ENCODE results near the gene MAP4.

The MAP4 gene

DNA sequence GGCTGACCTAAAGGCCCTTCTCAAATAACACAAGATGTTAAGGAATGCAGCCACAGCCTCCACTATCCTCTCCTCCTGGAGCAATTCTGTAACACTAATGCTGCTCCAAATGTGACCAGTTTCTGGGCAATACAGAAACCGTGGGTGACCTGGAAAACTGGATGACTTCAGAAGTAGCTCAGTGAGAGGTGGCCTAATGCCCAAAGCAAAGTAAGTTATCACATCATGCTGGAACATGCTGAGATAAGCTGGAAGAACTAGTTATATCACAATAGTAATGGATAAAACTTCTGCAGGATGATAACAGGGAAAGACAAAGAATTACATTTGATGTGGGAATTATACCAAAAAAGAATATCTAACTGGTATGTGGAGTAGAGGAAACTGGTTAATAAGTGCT, 141.3 kb downstream of the MAP4 start:
- Histone ChIP-seq H3K9ac (ENCODE audit: low read length) (no peak overlapping the region), H3K4me3 (ENCODE audit: low read depth in 1 of 2, low read length in 2 of 2) (no peak overlapping the region), H3K36me3 (ENCODE audit: insufficient read depth, low read length) (peaks cover 49% of the 10 kb centered on the region), H3K9me3 (ENCODE audit: low read length) (no peaks in the 10 kb centered on the region), H3K27me3 (ENCODE audit: control insufficient read depth in 1 of 2, insufficient read depth in 2 of 2, low read length in 2 of 2) (no peaks in the 10 kb centered on the region), H3K4me1 (ENCODE audit: insufficient read depth, low read length) (no peaks in the 10 kb centered on the region), H3K27ac (ENCODE audit: low read depth, low read length) (no peak overlapping the region)

DNA sequence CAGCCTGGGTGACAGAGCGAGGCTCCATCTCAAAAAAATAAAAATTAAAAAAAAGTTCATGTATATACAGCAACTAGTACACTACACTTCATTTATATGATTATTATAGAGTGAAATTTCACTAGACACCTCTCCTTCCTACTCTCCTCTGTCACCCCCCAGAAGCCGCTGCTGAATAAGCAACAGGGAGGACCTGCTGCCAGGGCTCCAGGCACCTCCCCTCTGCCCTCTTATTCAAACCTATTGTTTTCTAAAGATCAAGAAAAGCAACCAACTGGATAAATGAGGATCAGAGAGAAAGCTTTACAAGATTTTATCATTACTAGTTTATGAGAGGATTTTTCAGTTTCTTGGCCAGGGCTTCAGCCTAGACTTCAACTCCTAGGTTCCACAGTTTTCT, 141.8 kb downstream of the MAP4 start:
- H3K4me3 ChIP-seq (ENCODE audit: low read depth in 1 of 2, low read length in 2 of 2), result no peak overlapping the region
- no peaks in the 10 kb centered on the region for H3K4me1 ChIP-seq (ENCODE audit: insufficient read depth, low read length)
- H3K9ac ChIP-seq (ENCODE audit: low read length), result no peak overlapping the region
- H3K27ac ChIP-seq (ENCODE audit: low read depth, low read length), result no peak overlapping the region
- peaks cover 54% of the 10 kb centered on the region for H3K36me3 ChIP-seq (ENCODE audit: insufficient read depth, low read length)
- H3K27me3 ChIP-seq (ENCODE audit: control insufficient read depth in 1 of 2, insufficient read depth in 2 of 2, low read length in 2 of 2), result no peaks in the 10 kb centered on the region
- no peaks in the 10 kb centered on the region for H3K9me3 ChIP-seq (ENCODE audit: low read length)

DNA sequence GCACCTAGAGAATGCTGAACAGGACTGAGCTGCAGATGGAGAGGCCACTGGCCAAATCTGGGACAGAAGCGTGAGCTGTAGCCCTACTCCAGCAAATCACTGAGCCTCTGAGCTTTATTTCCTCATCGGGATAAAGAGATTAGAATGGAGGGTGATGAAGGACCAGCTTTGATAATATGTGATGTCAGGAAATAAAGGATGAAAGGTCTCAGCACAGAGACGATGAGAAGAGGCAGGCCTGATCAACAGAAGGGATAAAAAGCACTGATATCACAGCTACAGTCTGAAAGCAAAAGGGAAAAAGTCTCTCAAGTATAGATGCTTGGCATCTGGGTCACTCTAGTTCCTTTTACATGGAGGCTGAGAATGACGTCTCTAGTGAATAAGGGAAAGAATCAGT, 143.3 kb downstream of the MAP4 start:
- no peak overlapping the region for H3K27ac ChIP-seq (ENCODE audit: low read depth, low read length)
- H3K9me3 ChIP-seq (ENCODE audit: low read length), result no peaks in the 10 kb centered on the region
- H3K9ac ChIP-seq (ENCODE audit: low read length), result no peak overlapping the region
- peaks cover 69% of the 10 kb centered on the region for H3K36me3 ChIP-seq (ENCODE audit: insufficient read depth, low read length)
- H3K4me3 ChIP-seq (ENCODE audit: low read depth in 1 of 2, low read length in 2 of 2), result no peak overlapping the region
- no peaks in the 10 kb centered on the region for H3K27me3 ChIP-seq (ENCODE audit: control insufficient read depth in 1 of 2, insufficient read depth in 2 of 2, low read length in 2 of 2)
- no peaks in the 10 kb centered on the region for H3K4me1 ChIP-seq (ENCODE audit: insufficient read depth, low read length)

DNA sequence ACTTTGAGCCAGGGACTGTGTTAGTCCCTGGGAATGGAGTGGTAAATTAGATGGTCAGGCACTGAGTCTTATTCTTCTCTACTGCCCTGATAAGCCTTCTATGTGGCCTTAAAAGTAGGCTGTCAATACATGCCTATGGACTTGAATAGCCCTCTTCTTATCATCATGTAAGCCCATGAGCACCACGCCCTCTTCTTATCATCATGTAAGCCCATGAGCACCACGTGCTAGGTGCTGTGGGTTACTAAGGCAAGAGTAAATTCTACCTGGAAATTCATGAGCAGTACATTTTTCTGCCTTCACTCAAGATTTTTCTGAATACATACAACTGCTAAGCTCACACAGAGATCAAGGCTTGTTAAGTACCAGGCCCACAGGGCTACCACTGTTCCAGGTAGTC, 144.8 kb downstream of the MAP4 start:
- H3K9me3 ChIP-seq (ENCODE audit: low read length), result no peaks in the 10 kb centered on the region
- no peaks in the 10 kb centered on the region for H3K27me3 ChIP-seq (ENCODE audit: control insufficient read depth in 1 of 2, insufficient read depth in 2 of 2, low read length in 2 of 2)
- H3K4me1 ChIP-seq (ENCODE audit: insufficient read depth, low read length), result no peaks in the 10 kb centered on the region
- H3K9ac ChIP-seq (ENCODE audit: low read length), result no peak overlapping the region
- H3K4me3 ChIP-seq (ENCODE audit: low read depth in 1 of 2, low read length in 2 of 2), result no peak overlapping the region
- H3K27ac ChIP-seq (ENCODE audit: low read depth, low read length), result no peak overlapping the region
- H3K36me3 ChIP-seq (ENCODE audit: insufficient read depth, low read length), result peaks cover 79% of the 10 kb centered on the region

DNA sequence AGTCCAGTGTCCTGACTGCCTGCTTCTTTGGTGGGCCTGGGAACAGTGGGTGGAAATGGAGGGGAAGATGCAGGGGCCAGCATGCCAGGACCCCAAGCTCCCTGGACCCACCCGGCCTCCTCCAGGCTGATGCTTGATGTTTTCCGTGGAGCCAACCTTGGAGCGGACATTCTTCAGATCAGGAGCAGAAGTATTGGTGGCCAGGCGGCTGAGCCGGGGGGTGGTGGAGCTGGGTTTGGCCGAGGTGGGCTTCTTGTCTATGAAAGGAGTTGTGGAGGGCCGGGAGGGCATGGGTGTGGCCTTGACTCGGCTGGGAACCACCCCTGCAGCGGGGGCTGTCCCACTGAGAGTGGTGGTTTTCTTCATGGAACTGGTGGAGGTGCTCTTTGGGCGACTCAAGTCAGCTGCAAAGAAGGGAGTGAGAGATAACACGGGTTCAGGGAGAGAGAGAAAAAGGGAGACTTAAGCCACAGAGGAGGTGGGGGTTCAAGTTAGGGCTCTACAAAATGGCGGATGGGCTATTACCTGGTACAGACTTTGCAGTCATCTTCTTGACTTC, 145.4 kb downstream of the MAP4 start:
- H3K4me1 ChIP-seq (ENCODE audit: insufficient read depth, low read length), result no peaks in the 10 kb centered on the region
- H3K9me3 ChIP-seq (ENCODE audit: low read length), result no peaks in the 10 kb centered on the region
- H3K27me3 ChIP-seq (ENCODE audit: control insufficient read depth in 1 of 2, insufficient read depth in 2 of 2, low read length in 2 of 2), result no peaks in the 10 kb centered on the region
- H3K4me3 ChIP-seq (ENCODE audit: low read depth in 1 of 2, low read length in 2 of 2), result no peak overlapping the region
- no peak overlapping the region for H3K9ac ChIP-seq (ENCODE audit: low read length)
- no peak overlapping the region for H3K27ac ChIP-seq (ENCODE audit: low read depth, low read length)
- peaks cover 79% of the 10 kb centered on the region for H3K36me3 ChIP-seq (ENCODE audit: insufficient read depth, low read length)

DNA sequence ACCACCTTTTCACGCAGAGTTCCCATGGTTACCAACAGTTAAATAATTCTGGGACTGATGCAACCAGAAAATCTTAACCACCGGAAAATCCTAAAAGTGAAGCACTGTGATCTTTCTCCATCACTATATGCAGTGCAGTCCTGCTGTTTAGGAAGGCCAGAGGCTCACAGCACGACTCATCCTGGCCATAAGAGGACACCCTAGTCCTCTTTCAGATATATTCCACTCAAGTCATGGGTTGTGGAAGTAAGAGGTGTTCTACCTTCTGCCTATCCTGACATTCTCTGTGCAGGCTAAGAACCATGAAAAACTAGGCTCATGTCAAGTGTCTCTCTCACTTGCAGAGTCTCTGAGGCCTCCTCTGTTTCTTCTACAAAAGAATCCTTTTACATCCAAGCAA, 146.1 kb downstream of the MAP4 start:
- H3K27ac ChIP-seq (ENCODE audit: low read depth, low read length), result no peak overlapping the region
- no peaks in the 10 kb centered on the region for H3K27me3 ChIP-seq (ENCODE audit: control insufficient read depth in 1 of 2, insufficient read depth in 2 of 2, low read length in 2 of 2)
- no peak overlapping the region for H3K9ac ChIP-seq (ENCODE audit: low read length)
- no peak overlapping the region for H3K4me3 ChIP-seq (ENCODE audit: low read depth in 1 of 2, low read length in 2 of 2)
- H3K4me1 ChIP-seq (ENCODE audit: insufficient read depth, low read length), result no peaks in the 10 kb centered on the region
- H3K36me3 ChIP-seq (ENCODE audit: insufficient read depth, low read length), result peaks cover 80% of the 10 kb centered on the region
- no peaks in the 10 kb centered on the region for H3K9me3 ChIP-seq (ENCODE audit: low read length)

DNA sequence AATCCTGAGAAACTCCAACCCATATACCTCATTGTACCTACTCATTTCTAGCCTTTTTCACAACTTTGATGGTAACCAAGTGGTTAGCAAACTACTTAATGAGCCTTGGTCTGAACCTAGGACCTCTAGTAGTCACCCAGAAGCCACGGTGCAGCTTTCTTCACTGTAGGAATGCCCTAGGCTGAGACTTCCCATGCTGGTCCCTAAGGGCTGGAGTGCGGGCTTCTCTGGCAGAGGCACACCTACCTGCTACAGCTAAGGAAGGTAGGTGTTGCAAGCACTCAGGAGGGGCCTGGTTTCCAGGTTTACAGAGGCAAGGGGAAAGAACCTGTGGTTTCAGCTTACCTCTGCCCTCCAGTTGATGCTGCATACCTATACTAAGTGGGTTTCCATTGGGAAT, 147.9 kb downstream of the MAP4 start:
- Histone ChIP-seq H3K27ac (ENCODE audit: low read depth, low read length) (no peak overlapping the region), H3K36me3 (ENCODE audit: insufficient read depth, low read length) (peaks cover 84% of the 10 kb centered on the region), H3K4me3 (ENCODE audit: low read depth in 1 of 2, low read length in 2 of 2) (no peak overlapping the region), H3K4me1 (ENCODE audit: insufficient read depth, low read length) (no peaks in the 10 kb centered on the region), H3K27me3 (ENCODE audit: control insufficient read depth in 1 of 2, insufficient read depth in 2 of 2, low read length in 2 of 2) (no peaks in the 10 kb centered on the region), H3K9me3 (ENCODE audit: low read length) (no peaks in the 10 kb centered on the region), H3K9ac (ENCODE audit: low read length) (no peak overlapping the region)

DNA sequence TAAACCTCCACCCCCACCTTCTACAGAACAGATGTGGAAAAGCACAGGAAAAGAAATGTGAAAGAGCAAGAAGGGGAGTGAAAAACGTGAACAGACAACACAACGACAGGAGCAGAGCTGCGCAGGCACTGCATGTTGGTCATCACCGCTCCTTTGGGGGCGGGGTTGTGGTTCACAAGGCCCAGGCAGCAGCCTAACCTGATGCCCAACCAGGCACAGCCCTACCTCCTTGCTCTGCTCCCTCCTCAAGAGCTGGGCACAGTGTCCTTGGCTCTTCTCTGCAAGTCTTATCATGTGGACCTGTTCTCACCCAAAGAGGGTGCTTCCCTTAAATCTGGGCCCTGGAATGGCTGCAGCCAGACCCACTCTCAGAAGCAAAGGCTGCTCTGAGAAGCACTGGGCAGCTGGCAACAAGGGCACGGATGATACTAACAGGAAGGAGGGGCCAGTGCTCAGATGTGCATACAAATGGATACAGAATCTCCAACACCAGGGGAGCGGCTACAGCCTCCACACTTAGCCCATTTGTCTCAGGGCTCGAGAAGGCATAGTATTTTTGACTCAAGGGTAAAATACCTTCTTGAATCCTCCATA, 148.7 kb downstream of the MAP4 start:
- Histone ChIP-seq H3K27ac (ENCODE audit: low read depth, low read length) (no peak overlapping the region), H3K9ac (ENCODE audit: low read length) (no peak overlapping the region), H3K9me3 (ENCODE audit: low read length) (no peaks in the 10 kb centered on the region), H3K36me3 (ENCODE audit: insufficient read depth, low read length) (peaks cover 82% of the 10 kb centered on the region), H3K4me3 (ENCODE audit: low read depth in 1 of 2, low read length in 2 of 2) (no peak overlapping the region), H3K27me3 (ENCODE audit: control insufficient read depth in 1 of 2, insufficient read depth in 2 of 2, low read length in 2 of 2) (no peaks in the 10 kb centered on the region), H3K4me1 (ENCODE audit: insufficient read depth, low read length) (no peaks in the 10 kb centered on the region)

DNA sequence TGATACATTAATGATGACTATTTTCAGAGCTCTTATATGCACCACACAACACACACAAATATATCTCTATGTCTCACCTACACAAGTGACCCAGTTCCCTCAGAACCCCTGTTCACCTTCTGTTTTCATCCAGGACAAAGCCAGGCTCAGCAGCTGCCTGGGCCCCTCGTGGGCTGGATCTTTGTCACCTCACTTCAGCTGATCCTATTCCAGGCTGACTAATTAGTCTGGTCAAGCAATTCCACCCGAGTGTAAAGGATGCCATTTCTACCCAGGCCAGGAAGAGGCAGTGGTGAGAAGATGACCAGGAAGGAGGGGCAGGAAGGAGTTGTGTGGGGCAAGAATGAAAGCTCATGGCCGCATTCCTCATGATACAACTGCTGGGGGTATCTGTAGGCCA, 151.0 kb downstream of the MAP4 start:
- no peak overlapping the region for H3K4me3 ChIP-seq (ENCODE audit: low read depth in 1 of 2, low read length in 2 of 2)
- peaks cover 62% of the 10 kb centered on the region for H3K36me3 ChIP-seq (ENCODE audit: insufficient read depth, low read length)

DNA sequence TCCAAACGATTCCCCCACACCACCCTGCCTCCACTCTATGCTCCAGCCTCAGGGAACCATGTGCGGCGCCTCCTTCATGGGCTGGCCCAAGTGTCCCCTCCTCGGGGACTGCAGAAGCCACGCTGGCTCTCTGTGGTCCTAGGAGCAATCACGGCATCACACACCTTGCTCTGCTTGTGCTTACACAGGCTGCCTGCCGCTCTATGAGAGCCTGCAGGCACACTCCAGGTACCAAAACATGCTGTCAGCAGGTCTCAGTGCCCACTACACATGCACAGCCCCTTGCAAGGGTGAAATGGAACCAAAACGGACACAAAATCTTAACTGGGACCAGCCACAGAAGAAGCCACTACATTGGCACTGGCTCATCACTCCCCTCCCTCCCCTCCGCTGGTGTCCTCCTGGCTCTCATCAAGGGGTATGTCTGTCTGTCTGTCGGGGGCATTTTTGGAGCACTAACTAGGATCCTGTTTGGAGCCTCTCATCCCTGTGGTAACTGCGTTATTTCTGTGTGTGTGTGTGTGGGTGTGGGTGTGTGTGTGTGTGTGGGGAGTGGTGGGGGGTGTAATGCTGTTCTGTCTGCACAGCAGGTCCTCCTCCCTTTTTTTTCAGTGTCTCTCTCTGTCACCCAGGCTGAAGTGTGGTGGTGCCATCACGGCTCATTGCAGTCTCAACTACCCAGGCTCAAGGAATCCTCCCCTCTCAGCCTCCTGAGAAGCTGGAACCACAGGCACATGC, 152.7 kb downstream of the MAP4 start:
- Histone ChIP-seq H3K9me3 (ENCODE audit: low read length) (no peaks in the 10 kb centered on the region), H3K4me3 (ENCODE audit: low read depth in 1 of 2, low read length in 2 of 2) (no peak overlapping the region), H3K27ac (ENCODE audit: low read depth, low read length) (no peak overlapping the region), H3K4me1 (ENCODE audit: insufficient read depth, low read length) (no peaks in the 10 kb centered on the region), H3K36me3 (ENCODE audit: insufficient read depth, low read length) (peaks cover 56% of the 10 kb centered on the region), H3K9ac (ENCODE audit: low read length) (no peak overlapping the region), H3K27me3 (ENCODE audit: control insufficient read depth in 1 of 2, insufficient read depth in 2 of 2, low read length in 2 of 2) (no peaks in the 10 kb centered on the region)

More for the DNA sequence above, 151.0 kb downstream of the MAP4 start:
- Histone ChIP-seq H3K27me3 (ENCODE audit: control insufficient read depth in 1 of 2, insufficient read depth in 2 of 2, low read length in 2 of 2) (no peaks in the 10 kb centered on the region), H3K27ac (ENCODE audit: low read depth, low read length) (no peak overlapping the region), H3K9me3 (ENCODE audit: low read length) (no peaks in the 10 kb centered on the region), H3K4me1 (ENCODE audit: insufficient read depth, low read length) (no peaks in the 10 kb centered on the region), H3K9ac (ENCODE audit: low read length) (no peak overlapping the region)

DNA sequence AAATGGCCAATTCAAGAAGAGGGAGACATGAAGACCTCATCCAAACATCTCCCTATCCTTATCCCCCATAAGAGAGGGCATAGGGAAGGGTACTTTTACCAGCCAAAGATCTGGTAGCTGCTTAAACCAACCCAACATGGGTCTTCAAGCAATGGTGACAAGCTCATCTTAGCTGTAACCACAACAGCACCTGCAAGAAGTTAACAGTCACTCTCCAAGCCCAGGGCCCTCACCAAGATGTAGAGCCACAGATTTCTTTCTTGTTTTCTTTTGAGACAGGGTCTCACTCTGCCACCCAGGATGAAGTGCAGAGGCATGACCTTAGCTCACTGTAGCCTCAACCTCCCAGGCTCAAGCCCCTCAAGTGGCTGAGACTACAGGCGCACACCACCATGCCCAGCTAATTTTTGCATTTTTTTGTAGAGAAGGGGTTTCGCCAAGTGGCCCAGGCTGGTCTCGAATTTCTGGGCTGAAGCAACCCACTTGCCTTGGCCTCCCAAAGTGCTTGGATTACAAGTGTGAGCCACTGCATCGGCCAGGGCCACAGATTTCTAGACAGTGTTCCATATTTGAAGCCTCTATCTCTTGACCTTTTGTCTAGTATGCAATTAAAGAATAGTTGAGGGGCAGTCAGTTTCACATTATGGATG, 156.1 kb downstream of the MAP4 start:
- Histone ChIP-seq H3K36me3 (ENCODE audit: insufficient read depth, low read length) (peaks cover 53% of the 10 kb centered on the region), H3K9ac (ENCODE audit: low read length) (no peak overlapping the region), H3K9me3 (ENCODE audit: low read length) (no peaks in the 10 kb centered on the region), H3K4me3 (ENCODE audit: low read depth in 1 of 2, low read length in 2 of 2) (no peak overlapping the region), H3K4me1 (ENCODE audit: insufficient read depth, low read length) (no peaks in the 10 kb centered on the region), H3K27me3 (ENCODE audit: control insufficient read depth in 1 of 2, insufficient read depth in 2 of 2, low read length in 2 of 2) (no peaks in the 10 kb centered on the region), H3K27ac (ENCODE audit: low read depth, low read length) (no peak overlapping the region)

All from muscle layer of colon (tissue), 2 donors.